Endothelial cell of umbilical vein (primary cell): ENCODE data around the gene PTOV1.

Experiments
- CTCF ChIP-seq, 2 donors: IDR thresholded peaks; 1 replicate in 1 of 2; 2 replicates in 1 of 2; pipeline ENCODE4 v1.5.1; 2011; ENCODE audit warnings: low read length in 2 of 2, mild to moderate bottlenecking in 2 of 2, moderate library complexity in 2 of 2, control low read depth in 1 of 2, inconsistent platforms in 1 of 2, low read depth in 1 of 2; ENCODE audit not compliant: insufficient read depth in 1 of 2; ENCODE audit errors: extremely low read depth in 1 of 2
- EZH2 ChIP-seq: IDR thresholded peaks from 2 replicates; pipeline ENCODE4 v1.6.1; 2012; ENCODE audit warnings: borderline replicate concordance, low read depth, mild to moderate bottlenecking, moderate library complexity, low read length, inconsistent platforms; ENCODE audit not compliant: severe bottlenecking
- GATA2 ChIP-seq: IDR thresholded peaks from 2 replicates; pipeline ENCODE4 v1.7.0; 2011; ENCODE audit warnings: low read depth, mild to moderate bottlenecking, moderate library complexity, mixed read lengths, low read length; ENCODE audit not compliant: insufficient read length, insufficient read depth
- MAX ChIP-seq: IDR thresholded peaks from 2 replicates; pipeline ENCODE4 v1.6.1; 2011; ENCODE audit not compliant: insufficient read depth, insufficient read length
- MYC ChIP-seq: IDR thresholded peaks from one replicate; pipeline ENCODE4 v1.6.1; 2011; ENCODE audit warnings: mild to moderate bottlenecking, low read depth, low read length
- POLR2A ChIP-seq: IDR thresholded peaks from 2 replicates; pipeline ENCODE4 v1.6.1; 2012; ENCODE audit warnings: low read depth, mild to moderate bottlenecking, control low read depth, low read length
- POLR2AphosphoS5 ChIP-seq: IDR thresholded peaks from 2 replicates; pipeline ENCODE4 v1.6.1; 2012; ENCODE audit warnings: low read depth, mild to moderate bottlenecking, control low read depth, low read length, moderate library complexity; ENCODE audit not compliant: insufficient read depth

GRCh38 chr19:49875857-49876421 lies 25.0 kb downstream of the PTOV1 start:
- no peak for TF ChIP-seq CTCF (IDR thresholded peaks at IDR 0.05; ENCODE audit: extremely low read depth in 1 of 2, insufficient read depth in 1 of 2, low read depth in 1 of 2, low read length in 2 of 2)
- TF ChIP-seq EZH2 = no peak
- TF ChIP-seq MYC = no peak
- TF ChIP-seq POLR2AphosphoS5 = peak; percentile 64
- peak; percentile 70 for TF ChIP-seq POLR2A
- no peak for TF ChIP-seq GATA2
- TF ChIP-seq MAX = no peak
